T47D (cell line): Measurements from ENCODE around the gene TP53BP2.
"Not testable (repeated sequence)": the region's sequence is repeated elsewhere in the genome, so short reads cannot be mapped to it uniquely, and the experiment has no call there.

Experiments
- DNase-seq, 2 experiments: peaks; one replicate each; pipeline versions ENCODE4 v3.0.0 to v3.0.0-alpha.2; 2011 to 2012; ENCODE audit warnings: low read depth in 1 of 2, low spot score in 1 of 2
- JUND ChIP-seq: IDR thresholded peaks from 2 replicates; pipeline ENCODE4 v1.6.1; 2012; ENCODE audit warnings: low read depth
- in situ Hi-C: cut with HindIII; loops from 2 replicates; pipeline ENCODE4 v1.10.0; 2016; ENCODE audit warnings: low sequenced_read_pairs, low pct_unique_long_range_greater_than_20kb

Gene TP53BP2

GRCh38 chr1:223872308-223872901 lies 26.7 kb upstream of the TP53BP2 start:
- no peak for DNase-seq

GRCh38 chr1:223870617-223871574 lies 25.1 kb upstream of the TP53BP2 start:
- no peak for TF ChIP-seq JUND
- in situ Hi-C loops = no loop called here
- no peak for DNase-seq

More at GRCh38 chr1:223872308-223872901, 26.7 kb upstream of the TP53BP2 start:
- in situ Hi-C loops = no loop called here
- TF ChIP-seq JUND = no peak

GRCh38 chr1:223864599-223865368 lies 19.0 kb upstream of the TP53BP2 start:
- in situ Hi-C loops, DNase-seq: not testable (repeated sequence)

GRCh38 chr1:223864084-223864483 lies 18.3 kb upstream of the TP53BP2 start:
- no peak for TF ChIP-seq JUND
- DNase-seq = no peak
- in situ Hi-C loops = no loop called here

GRCh38 chr1:223861904-223862303 lies 16.2 kb upstream of the TP53BP2 start:
- in situ Hi-C loops = no loop called here
- no peak for DNase-seq
- TF ChIP-seq JUND = no peak

- TF ChIP-seq JUND = no peak
- in situ Hi-C loops = no loop called here
- DNase-seq = peak in 1 of 2 experiments; percentile 71
Measured at GRCh38 chr1:223860051-223860622, 14.4 kb upstream of the TP53BP2 start.

- no peak for TF ChIP-seq JUND
- DNase-seq = no peak
- in situ Hi-C loops = no loop called here
Measured at GRCh38 chr1:223859058-223859457, 13.3 kb upstream of the TP53BP2 start.

GRCh38 chr1:223856386-223856785 lies 10.6 kb upstream of the TP53BP2 start:
- DNase-seq = no peak
- no peak for TF ChIP-seq JUND
- in situ Hi-C loops = no loop called here

- TF ChIP-seq JUND = no peak
- no peak for DNase-seq
- in situ Hi-C loops = no loop called here
Measured at GRCh38 chr1:223853748-223854147, 8.0 kb upstream of the TP53BP2 start.

GRCh38 chr1:223853275-223853674 lies 7.5 kb upstream of the TP53BP2 start:
- in situ Hi-C loops = no loop called here
- no peak for TF ChIP-seq JUND

GRCh38 chr1:223852337-223852736 lies 6.6 kb upstream of the TP53BP2 start:
- TF ChIP-seq JUND = no peak
- in situ Hi-C loops = no loop called here
- no peak for DNase-seq

More at GRCh38 chr1:223853275-223853674, 7.5 kb upstream of the TP53BP2 start:
- no peak for DNase-seq
